OCI-LY7 (cell line): Measurements from ENCODE around the gene ARHGEF18. TPM values are rescaled to one million over a fixed set of nuclear protein-coding genes. Genes with fewer than 3 reads are reported as not detected.
A peak's percentile ranks its signal among the peaks of the same experiment; 100 is the strongest.

Source experiments
- BruUV-seq: library from RNA; stranded (reverse); fragments of 400-500 nt; replicated peaks from 2 replicates; lab custom pipeline; 2021; lab: Mats Ljungman, UMichigan
- CTCF ChIA-PET: fragments of 300-600 bp; sonication (Branson Sonifier 250); formaldehyde crosslinking; loops from one replicate; lab custom pipeline; 2022; ENCODE audit warnings: antibody characterized with exemption; ENCODE audit not compliant: unreplicated experiment; lab: Charles Lee
- POLR2A ChIA-PET: fragments of 300-600 bp; sonication (Branson Sonifier 250); formaldehyde crosslinking; loops from one replicate; lab custom pipeline; 2022; ENCODE audit warnings: antibody characterized with exemption; lab: Charles Lee
- DNase-seq: peaks from one replicate; pipeline ENCODE4 v3.0.0-alpha.2; 2015; ENCODE audit warnings: low spot score
- H2AFZ ChIP-seq: fragments of 200-600 bp; sonication (generic), shearing (Covaris generic); 2 replicates; pipeline ENCODE4 v1.6.1; 2014; ENCODE audit warnings: mild to moderate bottlenecking, antibody characterized with exemption, low read length, moderate library complexity
- H3K27ac ChIP-seq: fragments of 200-600 bp; sonication (generic); 2 replicates; pipeline ENCODE4 v1.5.1; 2014; ENCODE audit warnings: mixed run types, low read depth, mild to moderate bottlenecking, moderate library complexity, low read length, inconsistent platforms; ENCODE audit not compliant: poor library complexity, severe bottlenecking
- H3K36me3 ChIP-seq: fragments of 200-600 bp; sonication (generic); 2 replicates; pipeline ENCODE4 v1.6.1; 2014; ENCODE audit warnings: mild to moderate bottlenecking, antibody characterized with exemption, low read length, moderate library complexity, mixed read lengths; ENCODE audit not compliant: insufficient read depth
- H3K4me1 ChIP-seq: fragments of 200-600 bp; sonication (generic); 2 replicates; pipeline ENCODE4 v1.5.1; 2014; ENCODE audit warnings: mild to moderate bottlenecking, low read length; ENCODE audit not compliant: insufficient read depth, poor library complexity, severe bottlenecking
- H3K4me2 ChIP-seq: fragments of 200-600 bp; sonication (generic); 2 replicates; pipeline ENCODE4 v1.6.1; 2014; ENCODE audit warnings: mild to moderate bottlenecking, low read length
- H3K4me3 ChIP-seq: fragments of 200-600 bp; sonication (generic); 2 replicates; pipeline ENCODE4 v1.5.1; 2014; ENCODE audit warnings: mild to moderate bottlenecking, low read depth, low read length; ENCODE audit not compliant: poor library complexity, severe bottlenecking
- H3K79me2 ChIP-seq: fragments of 200-600 bp; sonication (generic); 2 replicates; pipeline ENCODE4 v1.6.1; 2016; ENCODE audit warnings: low read depth, mild to moderate bottlenecking, low read length, moderate library complexity, mixed read lengths; ENCODE audit not compliant: insufficient read depth
- H3K9me2 ChIP-seq: fragments of 200-600 bp; sonication (generic); 2 replicates; pipeline ENCODE4 v1.6.1; 2016; ENCODE audit warnings: mild to moderate bottlenecking, low read length, mixed read lengths; ENCODE audit not compliant: insufficient read depth
- H3K9me3 ChIP-seq: fragments of 200-600 bp; sonication (generic); 2 replicates; pipeline ENCODE4 v1.6.1; 2014; ENCODE audit warnings: mild to moderate bottlenecking, mixed run types, low read length, mixed read lengths
- H4K20me1 ChIP-seq: fragments of 200-600 bp; sonication (generic); 2 replicates; pipeline ENCODE4 v1.6.1; 2014; ENCODE audit warnings: mild to moderate bottlenecking, antibody characterized with exemption, low read length, moderate library complexity, mixed read lengths; ENCODE audit not compliant: insufficient read depth
- CTCF ChIP-seq: fragments of 200-600 bp; sonication (generic); conservative IDR thresholded peaks from 2 replicates; pipeline ENCODE4 v1.5.1; 2014; ENCODE audit warnings: mild to moderate bottlenecking, antibody characterized with exemption, low read length, moderate library complexity, mixed read lengths
- EZH2phosphoT487 ChIP-seq: fragments of 200-600 bp; sonication (generic); IDR thresholded peaks from 2 replicates; pipeline ENCODE4 v1.6.1; 2018; ENCODE audit warnings: low read depth, borderline replicate concordance, mild to moderate bottlenecking, mixed run types, antibody characterized with exemption, low read length, moderate library complexity, mixed read lengths
- intact Hi-C: fragments of 100-400 bp; cut with micrococcal nuclease; formaldehyde crosslinking; loops from one replicate; pipeline ENCODE4 v1.10.0; 2022; ENCODE audit not compliant: unreplicated experiment
- total RNA-seq, 2 experiments: library from RNA; depleted of rRNA in 1 of 2; stranded (reverse); fragments of >200 nt in 1 of 2; shearing (Covaris generic) in 1 of 2; gene quantifications; 2 replicates each; pipeline ENCODE4 v1.2.3, GENCODE V29; 2014 to 2022

Gene ARHGEF18
- total RNA-seq, 2 experiments from 2014 or later, result 48.1 to 55.2 TPM

- Histone ChIP-seq H3K9me2 (no peaks in the 10 kb centered on the region), H3K79me2 (no peaks in the 10 kb centered on the region), H3K4me3 (no peak overlapping the region), H3K36me3 (no peaks in the 10 kb centered on the region), H3K4me2 (peak overlapping the region; percentile 22), H3K4me1 (peaks cover 31% of the 10 kb centered on the region), H4K20me1 (no peaks in the 10 kb centered on the region), H3K27ac (no peak overlapping the region), H3K9me3 (no peaks in the 10 kb centered on the region; the same call in 1 of the 2 replicates), H2AFZ (peak overlapping the region; percentile 37; the same call in 1 of the 2 replicates)
- peak; percentile 63 for DNase-seq
- intact Hi-C loops, result loop anchor here (1.0 kb wide), 3 partner anchors 13 to 226 kb away; no protein-coding TSS in a partner anchor
- CTCF ChIA-PET, result interaction anchor here (1.0 to 1.2 kb wide), 2 partner anchors 8 to 13 kb away, joined by 3 read pairs; no protein-coding TSS in a partner anchor
- BruUV-seq, result no TSS peak
- TF ChIP-seq CTCF, result peak; percentile 86
- no peak for TF ChIP-seq EZH2phosphoT487
- POLR2A ChIA-PET, result interaction anchor here (0.7 to 2.7 kb wide), 4 partner anchors 11 to 230 kb away, joined by 3 to 18 read pairs (median 6); no protein-coding TSS in a partner anchor
Measured at GRCh38 chr19:7328647-7329046, 20.1 kb upstream of the ARHGEF18 start.

GRCh38 chr19:7331446-7331845, 17.3 kb upstream of the ARHGEF18 start:
- no peaks in the 10 kb centered on the region for H4K20me1 ChIP-seq
- intact Hi-C loops, result no loop called here
- H3K9me3 ChIP-seq, result no peaks in the 10 kb centered on the region
- no peak overlapping the region for H2AFZ ChIP-seq
- no peaks in the 10 kb centered on the region for H3K36me3 ChIP-seq
- no peak overlapping the region for H3K4me2 ChIP-seq
- H3K9me2 ChIP-seq, result no peaks in the 10 kb centered on the region
- DNase-seq, result no peak
- H3K4me1 ChIP-seq, result peaks cover 59% of the 10 kb centered on the region
- H3K27ac ChIP-seq, result no peak overlapping the region
- no peaks in the 10 kb centered on the region for H3K79me2 ChIP-seq
- CTCF ChIA-PET, result no interaction called here
- BruUV-seq, result no TSS peak
- POLR2A ChIA-PET, result no interaction called here
- TF ChIP-seq CTCF, result no peak
- TF ChIP-seq EZH2phosphoT487, result no peak
- no peak overlapping the region for H3K4me3 ChIP-seq
